HG03571 (cell line): ENCODE results near the gene MOG.

Source experiments
- ATAC-seq: cut with Tn5 transposase; IDR thresholded peaks from one replicate; pipeline ENCODE4 v1.9.1; 2021; ENCODE audit not compliant: unreplicated experiment

Gene MOG

DNA sequence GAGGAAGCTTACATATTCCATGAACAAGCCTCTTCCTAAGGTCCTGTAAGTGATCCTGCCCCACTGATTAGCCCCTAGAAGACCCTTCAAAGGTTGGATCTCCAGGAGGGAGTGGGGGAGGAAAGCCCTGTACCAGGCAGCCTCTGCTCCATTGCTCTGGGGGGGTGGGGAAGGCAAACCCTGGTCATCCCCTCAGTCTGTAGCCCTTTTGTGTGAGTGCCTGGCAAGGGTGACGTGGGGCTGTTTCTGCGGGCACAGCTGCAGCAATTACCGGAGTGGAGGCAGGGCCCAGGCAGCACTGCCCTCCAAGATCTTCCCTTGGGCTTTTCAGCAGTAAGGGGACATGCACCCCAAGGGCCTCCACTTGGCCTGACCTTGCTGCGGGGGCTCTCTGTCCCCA is at the start of gene MOG:
MOG (plus strand) TSS at position 295 of the 400 bp plus-strand sequence. CDS start 118 bp downstream, outside the sequence.
- ATAC-seq = no peak

DNA sequence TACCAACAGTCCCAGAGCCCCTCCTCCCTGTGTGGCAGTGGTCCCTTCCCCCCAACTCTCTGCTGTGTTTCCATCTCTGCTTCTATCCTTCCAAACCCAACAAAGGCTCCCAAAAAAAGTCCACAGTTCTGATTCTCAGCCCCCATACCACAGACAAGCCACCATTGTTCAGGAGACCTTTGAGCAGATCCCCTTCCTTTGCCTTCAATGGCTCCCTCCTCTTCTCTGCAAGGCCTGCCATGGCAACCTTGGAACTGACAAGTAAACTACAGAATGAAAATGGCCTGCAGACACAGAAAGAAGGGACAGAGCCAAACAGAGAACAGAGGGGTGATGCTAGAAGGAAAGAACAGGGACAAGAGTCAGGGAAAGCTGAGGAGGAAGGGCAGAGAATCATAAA is 48.8 kb upstream of the MOG start:
- no peak for ATAC-seq

DNA sequence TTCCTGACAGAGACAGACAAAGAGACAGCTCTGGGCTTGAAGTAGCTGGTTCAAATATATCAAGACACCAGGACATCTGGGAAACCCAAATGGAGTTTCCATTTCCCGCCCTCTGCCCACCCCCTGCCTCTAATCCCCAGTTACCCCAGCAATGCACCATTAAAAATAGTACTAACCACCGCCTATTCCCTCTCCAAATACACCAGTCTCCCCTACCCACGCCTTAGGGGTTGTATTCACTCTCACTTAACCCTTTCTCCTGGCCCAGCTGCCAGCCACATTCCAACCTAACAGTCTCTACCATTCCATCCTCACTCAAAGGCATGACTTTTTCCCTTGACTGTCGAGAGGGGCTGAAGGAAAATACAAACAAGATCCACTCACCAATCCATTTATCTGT is 46.4 kb upstream of the MOG start:
- no peak for ATAC-seq

DNA sequence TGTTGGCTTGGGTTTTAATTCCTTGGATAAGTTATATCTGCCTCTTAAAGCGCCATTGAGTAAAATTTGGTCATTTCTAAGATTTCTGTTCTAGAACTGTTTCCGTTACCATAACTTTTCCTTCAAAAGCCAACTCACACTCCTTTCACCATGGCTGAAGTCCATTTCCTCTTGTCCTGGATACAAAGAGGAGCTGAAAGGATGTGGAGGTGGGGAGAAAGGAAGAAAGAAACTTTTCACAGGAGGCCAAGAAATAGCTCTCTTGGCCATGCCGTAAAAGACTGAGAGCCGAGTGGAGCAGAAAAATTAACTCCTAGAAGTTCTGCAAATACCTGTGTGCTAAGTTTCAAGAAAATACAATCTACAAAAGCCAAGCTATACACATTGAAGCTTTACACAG is 45.5 kb upstream of the MOG start:
- ATAC-seq = no peak

DNA sequence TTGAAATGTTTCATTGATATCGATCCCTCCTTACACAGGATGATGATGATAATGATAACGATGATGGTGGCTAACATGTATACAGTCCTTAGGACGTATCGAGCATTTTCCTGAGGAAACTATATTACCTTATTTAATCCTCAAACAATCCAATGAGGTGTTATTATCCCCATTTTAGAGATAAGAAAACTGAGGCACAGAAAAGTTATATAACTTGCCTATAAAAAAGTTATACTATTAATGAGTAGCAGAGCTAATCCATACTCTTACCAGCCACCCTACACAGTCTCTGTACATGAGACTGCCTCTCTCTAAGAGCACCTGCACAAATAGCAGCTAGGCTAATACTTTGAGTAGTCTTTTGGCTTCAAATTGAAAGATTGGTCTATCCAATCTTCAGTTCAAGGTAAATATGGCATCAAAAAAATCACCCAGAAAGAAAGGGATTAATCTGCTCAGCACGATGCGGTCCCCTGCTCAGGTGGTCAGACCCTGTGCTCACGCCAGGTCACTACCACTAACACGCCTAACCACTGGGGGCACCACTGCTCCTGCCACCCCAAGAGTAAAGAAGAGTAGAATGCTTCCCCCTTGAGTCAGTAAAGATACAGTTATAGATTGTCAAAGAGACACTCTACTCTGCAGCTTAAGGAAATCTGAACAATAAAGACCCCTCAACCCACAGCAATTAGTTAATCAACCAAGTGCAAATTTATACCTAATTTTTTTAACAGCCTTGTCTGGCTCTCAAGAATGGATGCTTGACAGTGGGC is 38.9 kb upstream of the MOG start:
- ATAC-seq = no peak

DNA sequence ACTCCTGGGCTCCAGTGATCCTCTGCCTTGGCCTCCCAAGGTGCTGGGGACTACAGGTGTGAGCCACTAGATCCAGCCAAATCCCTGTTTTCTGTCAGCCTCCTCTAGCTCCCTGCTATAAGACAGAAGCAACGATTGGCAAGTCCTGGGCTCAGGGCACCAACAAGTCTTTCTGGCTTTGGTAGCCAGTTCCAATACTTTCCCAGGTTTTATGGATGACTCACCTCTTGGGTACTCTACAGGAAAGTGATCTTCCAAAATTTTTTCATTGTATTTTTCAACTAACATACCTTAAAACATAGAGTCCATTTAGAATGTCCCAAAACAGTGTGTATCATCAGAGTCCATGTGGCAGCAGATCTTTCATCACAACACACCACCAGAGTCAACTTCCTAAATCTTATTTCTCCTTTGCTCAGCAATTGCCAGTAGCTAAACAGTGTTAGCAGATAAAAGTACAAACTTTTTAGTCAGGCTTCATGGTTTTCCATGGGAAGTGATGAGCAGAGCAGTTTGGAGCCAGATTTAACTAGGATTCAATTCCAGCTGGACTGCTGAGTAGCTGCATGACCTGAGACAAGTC is 37.2 kb upstream of the MOG start:
- ATAC-seq = no peak

DNA sequence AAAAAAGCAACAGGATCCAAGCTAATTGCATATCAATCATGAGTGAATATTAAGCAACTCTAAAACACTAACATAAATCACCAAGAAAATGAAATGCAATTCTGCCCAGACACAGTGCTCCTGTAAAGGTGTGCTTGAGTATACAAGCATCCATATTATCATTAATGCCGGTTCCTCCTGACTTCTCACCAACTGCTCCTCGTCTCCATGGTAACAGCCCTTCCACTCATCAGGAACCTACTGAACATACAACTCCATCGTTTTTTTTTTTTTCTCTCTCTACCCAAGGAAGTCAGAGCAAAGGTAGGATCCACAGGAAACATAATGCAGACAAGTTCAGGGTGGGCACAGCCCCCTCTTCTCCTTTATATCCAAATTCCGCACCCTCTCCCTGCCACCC is 36.3 kb upstream of the MOG start:
- ATAC-seq = no peak

DNA sequence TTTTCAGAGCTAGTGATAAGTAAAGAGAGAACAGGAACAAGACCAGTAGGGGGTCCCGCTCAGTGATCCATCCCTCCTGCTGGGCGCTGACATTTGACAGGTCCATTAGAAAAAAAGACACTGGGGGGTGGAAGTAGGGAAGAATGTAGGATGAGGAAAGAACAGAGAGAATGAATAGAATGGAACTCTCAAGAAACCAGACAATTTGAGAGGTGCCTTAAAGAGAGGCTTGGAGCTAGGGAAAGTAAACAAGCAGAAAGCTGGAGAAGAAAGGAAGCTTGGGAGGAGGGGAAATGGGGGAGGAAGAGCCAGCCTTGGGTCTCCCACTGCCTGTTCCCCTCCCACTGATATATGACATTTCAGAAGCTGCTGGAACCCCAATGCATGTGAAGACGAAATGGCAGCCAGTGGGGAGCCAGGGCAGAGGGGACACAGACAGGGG is 32.4 kb upstream of the MOG start:
- ATAC-seq = no peak

DNA sequence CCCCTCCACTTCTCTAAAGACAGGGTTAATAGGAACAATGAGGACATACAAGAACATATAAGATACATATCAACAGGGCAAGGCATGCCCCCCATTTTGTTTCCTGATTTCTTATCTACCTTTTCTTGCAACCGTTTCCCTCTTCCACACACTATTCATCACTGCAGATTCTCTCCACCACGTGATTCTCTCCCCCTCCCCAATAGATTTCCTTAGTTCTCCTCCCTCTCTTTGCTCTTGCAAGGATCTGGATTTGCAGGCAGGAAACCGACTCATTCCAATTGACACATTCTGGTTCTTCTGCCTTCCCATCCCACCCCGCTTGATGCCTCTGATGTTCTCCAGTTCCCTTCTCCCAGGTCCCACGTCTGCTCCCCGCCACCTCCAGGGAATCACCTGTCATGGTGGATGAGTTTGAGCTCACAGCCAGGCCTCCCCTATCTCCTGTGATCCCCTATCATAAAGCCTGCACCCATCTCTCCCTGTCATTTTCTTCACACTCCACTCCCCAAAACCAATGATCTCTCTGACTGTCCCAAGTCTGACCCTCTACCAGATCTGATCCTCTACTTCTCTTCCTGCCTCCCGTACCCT is 31.5 kb upstream of the MOG start:
- ATAC-seq = no peak

DNA sequence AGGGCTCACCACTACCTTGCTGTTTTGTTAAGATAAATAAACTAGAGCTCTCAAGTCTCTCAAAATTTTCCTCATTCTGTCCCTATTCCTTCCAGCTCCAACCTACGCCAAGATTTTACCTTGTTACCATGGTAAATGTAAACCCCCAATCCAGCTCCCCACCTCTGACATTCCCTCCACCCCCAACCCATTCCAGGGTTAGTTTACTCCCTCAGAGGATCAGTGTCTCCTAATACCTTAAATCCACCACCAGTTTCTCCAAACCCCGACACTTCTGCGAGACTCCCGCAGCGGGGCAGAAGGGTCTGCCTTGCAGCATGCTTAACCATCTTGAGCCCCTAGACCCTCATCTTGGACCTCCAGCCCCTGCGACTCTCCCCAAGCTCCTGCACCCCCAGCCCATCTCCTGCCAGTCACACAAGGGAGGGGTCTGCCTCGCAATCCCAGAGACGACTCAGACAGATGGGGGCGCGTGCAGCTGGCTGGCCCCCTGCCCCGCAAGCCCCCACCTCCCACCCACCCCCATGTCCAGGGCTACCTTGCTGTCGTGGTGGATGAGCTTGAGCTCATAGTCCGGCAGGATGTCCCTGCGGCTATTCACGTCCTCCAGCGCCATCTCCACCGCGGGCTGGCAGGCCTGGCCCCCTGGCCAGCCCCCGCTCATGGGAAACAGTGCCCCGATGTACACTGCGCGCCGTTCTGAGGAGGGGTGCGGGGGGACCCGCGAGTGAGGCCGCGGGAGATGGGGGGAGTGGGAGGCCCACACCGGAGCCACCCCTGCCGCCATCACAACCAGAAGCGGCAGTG is 29.7 kb upstream of the MOG start:
- ATAC-seq = no peak

DNA sequence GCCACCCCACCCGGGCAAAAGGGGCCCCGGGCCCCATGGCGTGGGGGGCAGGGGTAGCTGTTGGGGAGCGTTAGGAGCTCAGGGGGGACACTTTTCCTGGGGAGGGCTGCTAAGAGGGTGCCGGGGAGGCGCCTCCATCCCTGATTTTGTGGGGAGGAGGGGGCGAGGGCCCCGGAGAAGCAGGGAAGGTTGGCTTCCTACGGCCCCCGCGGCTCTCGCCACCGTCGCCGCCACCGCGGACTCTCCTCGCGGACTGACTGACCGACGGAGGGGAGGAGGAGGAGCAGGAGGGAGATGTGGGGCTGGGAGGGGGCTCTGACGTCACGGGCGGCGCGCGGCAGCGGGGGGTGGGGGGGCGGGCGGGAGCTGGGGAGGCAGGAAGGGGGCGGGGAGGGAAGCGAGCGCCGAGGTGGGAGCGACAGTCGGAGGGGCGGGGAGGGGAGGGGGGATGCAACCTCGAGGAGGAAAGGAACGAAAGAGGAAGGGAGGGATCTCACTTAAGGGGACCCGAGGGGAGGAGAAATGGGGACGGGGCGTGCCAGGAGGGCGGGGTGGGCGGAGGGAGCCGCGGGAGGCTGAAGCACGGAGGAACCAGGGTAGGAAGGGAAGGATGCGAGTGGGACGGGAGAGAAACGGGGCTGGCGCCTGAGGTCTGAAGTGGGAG is 29.0 kb upstream of the MOG start:
- no peak for ATAC-seq

DNA sequence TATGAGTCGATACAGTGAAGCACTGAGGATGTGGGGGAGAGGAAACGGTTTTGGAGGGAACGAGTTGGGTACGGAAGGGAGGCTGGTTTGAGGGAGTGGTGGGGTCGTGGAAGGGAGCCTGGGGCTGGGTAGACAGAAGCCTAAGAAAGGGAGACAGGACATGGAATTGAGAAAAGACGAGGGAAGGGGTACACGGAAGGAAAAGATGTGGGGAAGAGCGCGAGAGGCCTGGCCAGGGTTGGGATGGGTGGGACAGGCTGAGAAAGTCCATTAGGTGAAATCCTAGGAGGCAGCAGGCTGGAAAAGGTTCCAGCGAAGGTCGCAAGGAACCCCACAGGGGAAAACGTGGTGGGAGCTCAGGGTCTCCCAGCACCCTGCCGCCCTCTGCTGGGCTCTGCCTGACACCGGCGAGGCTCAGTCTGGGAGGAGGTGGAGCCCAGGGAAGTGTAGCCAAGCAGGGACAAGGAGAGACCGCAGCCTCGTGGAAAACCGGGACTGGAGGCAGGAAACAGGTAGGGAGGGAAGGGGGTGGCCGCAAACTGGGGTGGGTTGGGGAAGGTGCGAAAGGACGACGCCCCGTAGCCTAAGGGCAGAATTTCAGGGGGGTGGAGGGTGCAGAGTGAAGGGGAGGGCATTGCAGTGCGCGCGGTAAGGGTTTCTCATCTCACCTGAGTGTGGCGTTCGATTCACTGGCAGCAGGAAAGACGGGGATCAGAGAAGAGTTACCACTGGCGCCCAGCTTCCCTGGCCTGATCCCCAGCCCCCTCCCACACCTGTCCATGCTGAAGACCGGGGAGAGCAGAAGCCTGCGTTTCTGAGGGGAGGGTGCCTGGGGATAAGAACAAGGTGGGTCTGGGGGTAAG is 28.2 kb upstream of the MOG start:
- ATAC-seq = no peak

DNA sequence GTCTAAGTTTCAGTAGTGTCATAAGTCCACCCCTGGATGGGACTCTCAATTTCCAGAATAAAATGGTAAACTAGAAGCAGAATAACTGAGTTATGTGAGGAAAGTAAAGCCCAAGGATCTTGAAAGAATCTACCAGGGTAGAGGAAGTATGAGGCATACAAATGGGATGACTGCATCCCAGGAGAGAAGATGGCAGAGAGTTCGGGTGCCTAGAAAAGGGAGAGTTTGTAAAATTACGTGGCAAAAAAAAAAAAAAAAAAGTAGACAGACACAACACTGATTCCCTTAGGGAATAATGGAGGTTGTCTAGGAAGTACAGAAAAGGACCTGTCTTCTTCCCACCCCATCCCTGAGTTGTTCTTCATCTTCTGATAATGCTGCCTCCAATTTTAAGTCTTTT is 27.3 kb upstream of the MOG start:
- no peak for ATAC-seq

DNA sequence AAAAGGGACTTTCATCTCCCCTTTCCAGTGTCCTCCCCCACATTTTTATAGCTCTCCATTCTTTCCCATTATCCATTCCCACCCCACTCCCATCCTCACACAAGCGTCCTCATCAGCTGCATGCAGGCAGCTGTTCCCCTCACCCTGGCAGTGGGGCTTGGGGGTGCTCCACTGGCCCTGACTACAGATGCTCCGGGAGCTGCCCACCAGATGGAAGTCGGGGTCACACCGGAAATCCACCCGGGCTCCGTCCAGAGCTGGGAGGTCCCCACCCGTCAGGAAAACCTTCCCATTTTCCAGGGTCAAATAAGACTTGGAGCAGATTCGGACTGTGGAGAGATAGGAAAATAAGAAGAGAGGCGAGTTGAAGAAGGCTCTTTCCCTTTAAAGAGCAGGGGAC is 26.6 kb upstream of the MOG start:
- no peak for ATAC-seq

DNA sequence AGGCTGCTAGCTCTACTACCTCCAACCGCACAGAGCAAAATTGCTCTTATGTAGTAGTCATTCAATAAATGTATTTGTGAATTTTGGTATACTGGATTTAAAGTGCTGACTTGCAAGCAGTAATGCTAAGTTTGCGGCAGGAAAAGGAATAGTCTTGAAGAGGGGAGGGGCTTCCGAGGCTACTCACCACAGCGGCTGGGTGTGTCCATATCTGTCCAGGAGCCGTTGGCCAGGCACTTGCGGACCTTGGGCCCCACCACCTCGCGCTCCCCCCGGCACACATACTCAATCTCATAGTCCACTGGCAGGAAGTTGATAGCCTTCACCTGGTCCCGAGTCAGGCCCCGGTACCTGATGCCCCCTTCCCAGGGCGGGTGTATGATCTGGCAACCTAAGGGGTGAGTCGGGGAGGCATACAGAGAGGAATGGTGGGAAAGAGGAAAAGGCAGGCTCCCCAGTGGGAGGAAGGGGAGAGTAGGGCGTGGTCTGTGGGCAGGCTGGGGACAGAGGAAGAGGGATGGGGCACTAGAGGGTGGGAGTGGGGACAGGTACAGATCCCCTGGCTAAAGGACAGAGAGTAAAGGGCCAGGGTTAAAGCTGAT is 25.6 kb upstream of the MOG start:
- no peak for ATAC-seq

DNA sequence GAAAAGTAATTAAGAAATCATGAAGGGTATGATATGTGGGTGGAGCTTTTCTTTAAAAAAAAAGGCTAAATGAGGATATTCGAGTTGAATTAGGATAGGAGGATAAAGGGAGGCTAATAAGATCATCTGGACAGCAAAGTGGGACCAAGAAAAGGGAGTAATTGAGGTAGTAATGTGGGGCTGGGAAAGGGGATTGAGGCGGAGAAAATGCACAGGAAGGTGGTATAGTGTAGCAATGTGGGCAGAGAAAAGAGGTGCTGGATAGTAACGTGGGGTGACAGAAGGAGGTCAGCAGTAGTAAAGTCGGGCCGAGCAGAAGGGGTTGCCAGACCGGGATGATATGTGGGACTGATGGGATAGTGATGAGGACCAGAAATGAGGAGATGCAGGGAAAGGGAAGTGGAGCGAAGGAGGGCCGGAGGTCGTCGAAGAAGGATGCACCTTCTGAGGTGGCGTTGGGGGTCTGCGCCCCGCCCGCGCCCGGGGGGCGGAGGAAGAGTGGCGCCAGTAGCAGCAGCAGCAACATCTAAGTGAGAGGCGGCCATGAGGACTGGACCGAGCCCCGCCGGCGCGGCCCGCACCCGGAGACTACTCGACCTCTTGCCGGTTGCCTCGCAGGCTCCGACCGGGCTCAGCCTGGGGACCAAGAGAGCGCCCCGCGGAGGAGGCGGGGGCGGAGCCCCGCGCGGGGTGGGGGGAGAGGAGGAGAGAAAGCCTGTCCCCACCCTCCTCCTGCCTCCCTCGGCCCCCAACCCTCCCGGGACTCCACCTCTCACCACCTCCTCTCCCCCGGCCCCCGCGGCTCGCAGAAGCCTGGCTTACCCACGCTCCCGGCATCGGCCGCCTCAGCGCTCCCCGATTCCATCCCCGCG is 24.8 kb upstream of the MOG start:
- no peak for ATAC-seq

DNA sequence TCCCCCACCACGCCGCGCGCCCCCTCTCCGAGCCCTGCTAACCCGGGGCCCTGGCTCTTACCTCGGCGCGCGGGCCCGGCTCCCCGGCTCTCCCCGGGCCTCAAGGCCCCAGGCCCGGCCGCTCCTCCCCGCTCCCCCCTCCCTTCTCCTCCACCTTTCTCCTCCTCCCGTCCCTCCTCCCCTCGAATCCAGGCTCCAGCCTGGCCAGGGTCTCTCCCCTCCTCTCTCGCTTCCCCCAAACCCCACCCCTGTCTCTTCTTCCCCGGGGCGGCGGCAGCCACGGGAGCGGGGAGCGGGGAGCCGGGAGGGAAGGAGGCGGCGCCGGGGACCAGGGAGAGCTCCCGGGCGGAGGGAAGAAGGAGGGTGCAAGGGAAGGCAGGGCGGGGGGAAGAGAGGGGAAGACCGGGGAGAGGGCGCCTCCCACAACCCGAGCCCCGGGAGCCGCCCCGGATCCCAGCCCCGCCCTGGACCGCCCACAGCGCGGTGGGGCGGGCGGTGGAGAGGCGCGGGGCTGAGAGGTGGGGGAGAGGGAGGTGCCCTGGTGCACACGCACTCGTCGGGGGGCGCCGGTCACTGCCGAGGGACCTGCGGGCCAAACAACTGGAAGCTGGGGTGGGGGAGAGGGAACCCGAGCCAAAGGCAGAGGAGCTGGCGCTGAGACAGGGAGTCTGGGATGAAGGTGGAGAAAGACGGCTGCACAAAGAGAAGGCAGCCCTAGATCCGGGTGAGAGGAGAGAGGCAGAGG is 23.9 kb upstream of the MOG start, which contains the start of gene GABBR1:
GABBR1 (minus strand) TSS at position 395 of the 745 bp plus-strand sequence. CDS start 798 bp downstream, outside the sequence.
- no peak for ATAC-seq

DNA sequence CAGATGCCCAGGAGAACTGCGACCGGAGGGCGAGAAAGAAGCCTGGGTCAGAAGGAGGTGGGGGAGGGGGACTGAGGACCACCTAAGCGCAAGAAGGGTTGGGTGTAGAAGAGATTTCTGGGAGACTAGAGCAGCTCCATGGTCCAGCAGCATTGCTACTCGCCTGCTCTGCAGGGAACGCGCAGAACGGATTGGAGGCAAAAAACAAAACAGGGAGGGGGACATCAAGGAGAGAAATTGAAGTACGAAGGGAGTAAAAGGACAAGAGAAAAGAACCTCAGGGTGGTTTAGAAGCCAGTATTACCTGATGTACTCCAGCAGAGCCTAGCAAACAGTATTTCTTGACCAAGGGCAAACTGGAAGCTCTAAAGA is 23.4 kb upstream of the MOG start:
- no peak for ATAC-seq
